H9 (cell line): ENCODE data around the gene CAMTA1. TPM values are rescaled to one million over a fixed set of nuclear protein-coding genes. Genes with fewer than 3 reads are reported as not detected.

Experiments
- DNase-seq: peaks from one replicate; pipeline ENCODE4 v3.0.0-alpha.2; 2017
- H2AFZ ChIP-seq: one replicate; pipeline ENCODE4 v1.6.1; 2013; ENCODE audit warnings: mild to moderate bottlenecking, low read length, control low read depth, moderate library complexity
- H2AK5ac ChIP-seq: 2 replicates; pipeline ENCODE4 v1.6.1; 2013; ENCODE audit warnings: low read length, control low read depth, mixed read lengths; ENCODE audit not compliant: insufficient read length
- H2BK120ac ChIP-seq: one replicate; pipeline ENCODE4 v1.6.1; 2013; ENCODE audit warnings: low read depth, mild to moderate bottlenecking, low read length, control low read depth, inconsistent platforms; ENCODE audit not compliant: poor library complexity, severe bottlenecking
- H2BK12ac ChIP-seq: 2 replicates; pipeline ENCODE4 v1.6.1; 2013; ENCODE audit warnings: low read length, control low read depth, mixed read lengths, low read depth; ENCODE audit not compliant: insufficient read length
- H2BK15ac ChIP-seq: 2 replicates; pipeline ENCODE4 v1.6.1; 2013; ENCODE audit warnings: low read depth, low read length, control low read depth
- H2BK20ac ChIP-seq: one replicate; pipeline ENCODE4 v1.6.1; 2013; ENCODE audit warnings: low read depth, mild to moderate bottlenecking, low read length, control low read depth, inconsistent platforms; ENCODE audit not compliant: poor library complexity, severe bottlenecking
- H2BK5ac ChIP-seq: 2 replicates; pipeline ENCODE4 v1.6.1; 2013; ENCODE audit warnings: low read length, control low read depth, mixed read lengths; ENCODE audit not compliant: insufficient read length
- H3K14ac ChIP-seq: 2 replicates; pipeline ENCODE4 v1.6.1; 2013; ENCODE audit warnings: low read length, control low read depth; ENCODE audit not compliant: insufficient read depth
- H3K18ac ChIP-seq: 2 replicates; pipeline ENCODE4 v1.6.1; 2013; ENCODE audit warnings: low read depth, mild to moderate bottlenecking, mixed read lengths, low read length, control low read depth; ENCODE audit not compliant: insufficient read length
- H3K23ac ChIP-seq: 2 replicates; pipeline ENCODE4 v1.6.1; 2013; ENCODE audit warnings: low read length, control low read depth, mixed read lengths, low read depth; ENCODE audit not compliant: insufficient read length
- H3K23me2 ChIP-seq: 2 replicates; pipeline ENCODE4 v1.6.1; 2013; ENCODE audit warnings: low read depth, mild to moderate bottlenecking, mixed read lengths, low read length, control low read depth; ENCODE audit not compliant: insufficient read length, poor library complexity, severe bottlenecking
- H3K27ac ChIP-seq: 2 replicates; pipeline ENCODE4 v1.5.1; 2013; ENCODE audit warnings: low read length, control low read depth, mixed read lengths, low read depth; ENCODE audit not compliant: insufficient read length
- H3K27me3 ChIP-seq: 2 replicates; pipeline ENCODE4 v1.6.1; 2013; ENCODE audit warnings: low read length, control low read depth, inconsistent platforms; ENCODE audit not compliant: insufficient read depth
- H3K4ac ChIP-seq: 2 replicates; pipeline ENCODE4 v1.6.1; 2013; ENCODE audit warnings: low read depth, mild to moderate bottlenecking, control low read depth, inconsistent platforms, low read length, moderate library complexity
- H3K4me1 ChIP-seq: 2 replicates; pipeline ENCODE4 v1.6.1; 2013; ENCODE audit warnings: low read length, control low read depth, inconsistent platforms; ENCODE audit not compliant: insufficient read depth
- H3K4me2 ChIP-seq: 2 replicates; pipeline ENCODE4 v1.6.1; 2013; ENCODE audit warnings: low read length, control low read depth, mixed read lengths; ENCODE audit not compliant: insufficient read length, insufficient read depth
- H3K56ac ChIP-seq: 2 replicates; pipeline ENCODE4 v1.6.1; 2013; ENCODE audit warnings: low read depth, mild to moderate bottlenecking, mixed read lengths, low read length, control low read depth; ENCODE audit not compliant: insufficient read length
- H3K79me1 ChIP-seq: 2 replicates; pipeline ENCODE4 v1.6.1; 2013; ENCODE audit warnings: low read depth, mild to moderate bottlenecking, moderate library complexity, low read length, control low read depth, inconsistent platforms; ENCODE audit not compliant: insufficient read depth, poor library complexity, severe bottlenecking
- H3K79me2 ChIP-seq: 2 replicates; pipeline ENCODE4 v1.6.1; 2013; ENCODE audit warnings: low read length, control low read depth, inconsistent platforms; ENCODE audit not compliant: insufficient read depth
- H3K9ac ChIP-seq: 2 replicates; pipeline ENCODE4 v1.6.1; 2013; ENCODE audit warnings: low read length, control low read depth, mixed read lengths; ENCODE audit not compliant: insufficient read length; ENCODE audit errors: extremely low read depth
- H3K9me3 ChIP-seq: one replicate; pipeline ENCODE4 v1.6.1; 2013; ENCODE audit warnings: low read depth, low read length, inconsistent platforms; ENCODE audit not compliant: control insufficient read depth
- H3T11ph ChIP-seq: one replicate; pipeline ENCODE4 v1.6.1; 2013; ENCODE audit warnings: mild to moderate bottlenecking, low read length, control low read depth, inconsistent platforms
- H4K20me1 ChIP-seq: one replicate; pipeline ENCODE4 v1.6.1; 2013; ENCODE audit not compliant: control insufficient read depth, insufficient read length, insufficient read depth
- H4K5ac ChIP-seq: 2 replicates; pipeline ENCODE4 v1.6.1; 2013; ENCODE audit warnings: low read depth, mild to moderate bottlenecking, mixed read lengths, low read length, control low read depth; ENCODE audit not compliant: insufficient read length
- H4K8ac ChIP-seq: replicated peaks from 2 replicates; pipeline ENCODE4 v1.6.1; 2013; ENCODE audit warnings: low read length, control low read depth, mixed read lengths, low read depth; ENCODE audit not compliant: insufficient read length
- H4K91ac ChIP-seq: 2 replicates; pipeline ENCODE4 v1.6.1; 2013; ENCODE audit warnings: low read depth, mild to moderate bottlenecking, moderate library complexity, mixed read lengths, low read length, control low read depth; ENCODE audit not compliant: insufficient read length
- H3K27ac Mint-ChIP-seq, 3 experiments: 2 replicates in 2 of 3; 3 replicates in 1 of 3; pipeline ENCODE4 v1.8.0; 2020 to 2021; ENCODE audit warnings: mixed read lengths in 3 of 3, mild to moderate bottlenecking in 1 of 3, moderate library complexity in 1 of 3
- H3K27me3 Mint-ChIP-seq: 2 replicates; pipeline ENCODE4 v1.8.0; 2021; ENCODE audit warnings: low read depth, mild to moderate bottlenecking, moderate library complexity, mixed read lengths
- H3K36me3 Mint-ChIP-seq, 3 experiments: 2 replicates in 2 of 3; 3 replicates in 1 of 3; pipeline ENCODE4 v1.8.0; 2020 to 2021; ENCODE audit warnings: low read depth in 3 of 3, mixed read lengths in 3 of 3; ENCODE audit not compliant: insufficient read depth in 1 of 3
- H3K4me1 Mint-ChIP-seq, 2 experiments: 2 replicates each; pipeline ENCODE4 v1.8.0; 2020; ENCODE audit warnings: mixed read lengths in 2 of 2
- H3K4me3 Mint-ChIP-seq, 2 experiments: 2 replicates in 1 of 2; 3 replicates in 1 of 2; pipeline ENCODE4 v1.8.0; 2020 to 2021; ENCODE audit warnings: mild to moderate bottlenecking in 2 of 2, mixed read lengths in 2 of 2, moderate library complexity in 1 of 2
- H3K9me3 Mint-ChIP-seq, 2 experiments: 2 replicates in 1 of 2; 3 replicates in 1 of 2; pipeline ENCODE4 v1.8.0; 2020; ENCODE audit warnings: mild to moderate bottlenecking in 2 of 2, mixed read lengths in 2 of 2, moderate library complexity in 1 of 2
- CTCF ChIP-seq: fragments of 200-600 bp; sonication (generic); conservative IDR thresholded peaks from 3 replicates; pipeline ENCODE4 v1.8.0; 2021; ENCODE audit warnings: antibody characterized with exemption, mild to moderate bottlenecking
- WGBS: extraction: QIAGEN DNeasy Blood & Tissue Kit; methylation state at CpG from one replicate; pipeline ENCODE4 v1.1.7; 2013; ENCODE audit warnings: missing lambda C conversion rate, low lambda C conversion rate, mixed read lengths; ENCODE audit not compliant: insufficient read length; ENCODE audit errors: extremely low coverage; 5-methylcytosine and 5-hydroxymethylcytosine counted together
- total RNA-seq: library from RNA; stranded (reverse); gene quantifications from 2 replicates; pipeline ENCODE4 v1.2.1, GENCODE V29; 2021

CAMTA1 gene
- total RNA-seq, 1 experiment from 2014 or later = 115 TPM

- Histone ChIP-seq H3K4me1 (0 out of 2 replicates have a peak, but pooled peaks cover 3% of the 10 kb centered on the region), H3K79me1 (no peaks in the 10 kb centered on the region), H3K18ac (no peak overlapping the region), H3K23me2 (peaks cover 8% of the 10 kb centered on the region), H3K79me2 (no peaks in the 10 kb centered on the region), H4K8ac (no peak overlapping the region), H3K27me3 (peaks cover 5% of the 10 kb centered on the region; the same call in 1 of the 2 replicates), H2BK12ac (no peak overlapping the region), H3K9me3 (no peaks in the 10 kb centered on the region), H3K23ac (no peak overlapping the region), H3T11ph (no peak overlapping the region), H3K9ac (no peak overlapping the region), H2BK120ac (no peak overlapping the region), H3K4ac (no peak overlapping the region), H3K27ac (no peak overlapping the region), H4K91ac (no peak overlapping the region), H4K20me1 (no peaks in the 10 kb centered on the region), H3K56ac (no peak overlapping the region), H3K4me2 (no peak overlapping the region), H2AFZ (no peak overlapping the region), H3K14ac (no peak overlapping the region), H2BK15ac (no peak overlapping the region), H2BK20ac (no peak overlapping the region), H4K5ac (no peak overlapping the region), H2AK5ac (no peak overlapping the region), H2BK5ac (no peak overlapping the region)
- no peak for TF ChIP-seq CTCF
- no CpG with 5 or more reads among the region's 7 CpGs for WGBS
- no peaks in the 10 kb centered on the region for H3K9me3 Mint-ChIP-seq
- no peak for DNase-seq
- H3K27me3 Mint-ChIP-seq = peaks cover 55% of the 10 kb centered on the region
- H3K36me3 Mint-ChIP-seq = no peaks in the 10 kb centered on the region
- H3K4me1 Mint-ChIP-seq = peaks cover 18 to 24% of the 10 kb centered on the region in 2 experiments
- H3K27ac Mint-ChIP-seq = no peak overlapping the region
- peak overlapping the region; percentile 54 to 80 for H3K4me3 Mint-ChIP-seq
Observed at GRCh38 chr1:7705908-7706216, 920.6 kb downstream of the CAMTA1 start.
